Activated naive CD4-positive, alpha-beta T cell (primary cell): ENCODE measurements around the gene RFESD.
A peak's percentile ranks its signal among the peaks of the same experiment; 100 is the strongest.

Source experiments
- DNase-seq, 4 experiments: peaks; one replicate each; lab custom pipeline; 2025; lab: John Stamatoyannopoulos, UW

RFESD gene

DNA sequence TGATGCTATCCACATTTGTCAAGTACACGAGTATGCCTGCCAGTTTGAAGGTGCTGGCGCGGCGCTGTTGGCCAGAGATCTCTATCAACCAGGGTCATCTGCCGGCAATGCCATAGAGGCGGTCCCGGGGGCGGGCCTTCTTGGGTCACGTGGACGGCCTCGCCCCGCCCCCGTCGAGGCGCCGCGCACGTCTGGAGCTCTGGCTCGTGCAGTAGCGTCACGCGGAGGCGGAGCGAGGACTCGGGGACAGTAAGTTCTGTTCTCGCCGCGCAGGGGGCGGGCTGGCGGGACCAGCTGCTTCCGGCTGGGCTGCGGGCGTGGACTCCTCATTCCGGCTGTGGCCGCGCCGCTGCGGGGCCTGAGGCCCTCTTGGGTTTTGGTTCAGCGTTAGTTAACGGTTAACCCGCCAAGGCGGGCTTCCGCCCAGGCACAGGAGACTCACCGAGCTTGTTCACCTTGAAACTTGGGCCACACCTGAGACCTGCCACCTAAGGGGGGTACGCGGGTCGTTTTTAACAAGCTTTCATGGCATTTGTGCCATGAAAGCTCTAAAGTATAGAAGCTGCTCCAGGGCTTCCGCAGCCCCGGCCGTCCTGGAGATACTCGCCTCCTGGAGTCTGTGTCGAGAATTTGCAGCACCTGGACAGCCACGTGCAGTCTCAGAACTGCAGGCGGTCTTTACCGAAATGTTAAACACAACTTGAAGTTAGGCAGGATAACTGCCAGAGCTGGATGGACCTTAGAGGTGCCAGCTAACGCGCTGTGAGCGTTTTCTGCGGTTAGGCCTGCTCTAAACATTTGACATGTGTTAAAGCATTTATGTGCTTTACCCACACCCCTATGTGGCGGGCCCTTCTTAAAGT lies at the start of gene RFESD:
RFESD (plus strand) TSS at position 209 of the 863 bp plus-strand sequence. CDS start 5,495 bp downstream, outside the sequence.
- DNase-seq = peak; percentile 80 to 90 (median 82)

- DNase-seq = no peak
Observed at GRCh38 chr5:95599252-95599651, 47.3 kb upstream of the RFESD start.

DNA sequence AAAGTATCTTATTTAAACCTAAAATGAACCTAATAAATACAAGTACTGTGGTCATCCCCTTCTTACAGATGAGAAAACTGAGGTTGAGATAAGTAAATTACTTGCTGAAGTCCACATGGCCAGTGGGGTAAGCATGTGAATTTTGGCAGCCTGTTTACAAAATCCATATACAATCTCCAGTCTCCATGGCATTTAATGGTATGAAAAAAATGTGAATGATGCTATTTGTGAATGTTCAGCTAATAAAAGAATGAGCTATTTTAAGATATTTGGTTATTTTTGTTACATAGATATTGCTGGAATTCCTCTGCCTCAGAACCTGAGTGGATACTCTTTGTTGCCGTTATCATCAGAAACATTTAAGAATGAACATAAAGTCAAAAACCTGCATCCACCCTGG lies 46.0 kb upstream of the RFESD start:
- no peak for DNase-seq

GRCh38 chr5:95605786-95606185 lies 40.8 kb upstream of the RFESD start:
- DNase-seq = no peak

- no peak for DNase-seq
Observed at GRCh38 chr5:95606419-95606818, 40.2 kb upstream of the RFESD start.

- no peak for DNase-seq
Observed at GRCh38 chr5:95609711-95610110, 36.9 kb upstream of the RFESD start.

- DNase-seq = no peak
Observed at GRCh38 chr5:95610546-95610945, 36.0 kb upstream of the RFESD start.

GRCh38 chr5:95611396-95611795 lies 35.2 kb upstream of the RFESD start:
- DNase-seq = no peak

GRCh38 chr5:95613514-95613913 lies 33.1 kb upstream of the RFESD start:
- no peak for DNase-seq

DNA sequence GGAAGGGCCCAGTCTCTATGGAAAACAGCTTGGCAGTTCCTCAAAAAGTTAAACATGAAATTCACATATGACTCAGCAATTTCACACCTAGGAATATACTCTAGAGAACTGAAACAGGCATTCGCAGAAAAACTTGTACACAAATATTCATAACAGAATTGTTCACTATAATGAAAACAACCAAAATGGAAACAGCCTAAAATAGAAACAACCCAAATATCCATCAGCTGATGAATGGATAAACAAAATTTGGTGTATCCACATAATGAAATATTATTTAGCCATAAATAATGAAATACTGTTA lies 31.5 kb upstream of the RFESD start:
- DNase-seq = no peak

DNA sequence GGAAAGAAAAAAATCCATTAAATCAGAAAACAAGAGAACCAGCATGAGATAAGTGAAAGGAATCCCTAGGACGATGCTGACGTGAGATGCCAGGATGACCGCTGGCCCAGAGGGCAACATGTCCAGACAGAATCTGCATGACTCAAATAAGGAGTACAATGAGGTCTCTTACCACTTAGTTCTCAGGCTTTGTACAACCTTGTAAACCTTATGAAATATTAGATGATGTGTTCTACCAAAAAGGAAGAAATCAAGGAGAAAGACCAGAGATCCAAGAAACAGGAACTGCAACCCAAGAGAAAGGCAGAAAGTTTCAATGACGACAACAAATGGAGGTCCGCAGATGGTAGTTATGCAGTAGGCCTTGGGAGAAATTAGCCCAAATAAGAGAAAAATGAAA lies 29.5 kb upstream of the RFESD start:
- no peak for DNase-seq

DNA sequence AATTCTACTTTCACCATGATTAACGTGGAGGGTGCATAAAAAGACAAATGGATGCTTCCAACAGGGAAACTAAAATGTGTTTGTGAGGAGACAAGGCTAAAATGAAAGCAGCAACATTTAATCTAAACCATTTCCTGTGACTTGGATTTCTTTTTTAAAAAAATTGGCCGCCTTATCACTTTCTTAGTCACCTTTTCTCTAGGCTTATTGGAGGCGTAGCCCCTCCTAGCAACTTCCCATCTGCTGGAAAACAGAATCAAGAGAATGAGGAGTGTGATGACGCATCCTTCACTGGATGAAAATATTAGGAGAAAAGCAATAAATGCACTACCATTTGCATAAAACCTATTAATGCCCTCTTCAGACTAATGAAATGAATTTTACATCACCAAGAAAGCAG lies 27.5 kb upstream of the RFESD start:
- no peak for DNase-seq

DNA sequence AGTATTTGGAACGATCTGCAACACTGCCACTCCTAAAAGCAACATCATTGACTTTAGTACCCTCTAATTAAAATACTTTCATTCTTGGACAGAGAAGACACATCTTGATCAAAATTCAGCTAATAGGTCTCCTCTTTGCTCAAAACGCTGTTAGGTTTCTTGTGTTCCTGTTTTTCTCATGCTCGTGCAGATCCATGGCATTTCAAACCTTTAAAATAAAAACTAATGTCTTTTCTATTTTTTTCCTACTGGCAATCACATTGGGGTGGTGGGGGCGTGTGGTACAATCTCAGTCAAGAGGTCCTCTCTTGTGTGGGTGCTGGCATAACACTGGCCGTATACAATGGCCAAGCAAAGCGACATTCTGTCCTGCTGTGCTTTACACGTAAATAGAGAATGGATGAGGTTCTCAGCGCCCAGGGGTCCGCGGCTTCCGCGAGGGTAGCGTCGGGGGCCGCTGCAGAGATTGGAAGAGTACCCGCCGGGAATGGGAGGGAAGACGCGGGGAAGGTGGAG lies 27.0 kb upstream of the RFESD start:
- DNase-seq = no peak

DNA sequence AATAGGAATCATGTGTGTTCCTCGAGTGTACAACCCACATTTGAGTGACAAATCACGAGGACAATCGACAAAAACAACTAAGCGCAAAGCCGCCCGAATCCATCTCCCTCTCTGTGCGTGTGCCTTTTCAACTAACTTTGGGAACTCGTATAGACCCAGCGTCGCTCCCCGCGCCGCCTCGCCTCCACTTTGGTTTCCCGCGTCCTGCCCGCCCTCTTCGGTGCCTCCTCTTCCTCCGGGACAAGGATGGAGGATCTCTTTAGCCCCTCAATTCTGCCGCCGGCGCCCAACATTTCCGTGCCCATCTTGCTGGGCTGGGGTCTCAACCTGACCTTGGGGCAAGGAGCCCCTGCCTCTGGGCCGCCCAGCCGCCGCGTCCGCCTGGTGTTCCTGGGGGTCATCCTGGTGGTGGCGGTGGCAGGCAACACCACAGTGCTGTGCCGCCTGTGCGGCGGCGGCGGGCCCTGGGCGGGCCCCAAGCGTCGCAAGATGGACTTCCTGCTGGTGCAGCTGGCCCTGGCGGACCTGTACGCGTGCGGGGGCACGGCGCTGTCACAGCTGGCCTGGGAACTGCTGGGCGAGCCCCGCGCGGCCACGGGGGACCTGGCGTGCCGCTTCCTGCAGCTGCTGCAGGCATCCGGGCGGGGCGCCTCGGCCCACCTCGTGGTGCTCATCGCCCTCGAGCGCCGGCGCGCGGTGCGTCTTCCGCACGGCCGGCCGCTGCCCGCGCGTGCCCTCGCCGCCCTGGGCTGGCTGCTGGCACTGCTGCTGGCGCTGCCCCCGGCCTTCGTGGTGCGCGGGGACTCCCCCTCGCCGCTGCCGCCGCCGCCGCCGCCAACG lies 26.3 kb upstream of the RFESD start, which contains the start of gene GPR150:
GPR150 (plus strand) TSS at position 58 of the 840 bp plus-strand sequence; CDS start at position 247, 189 bp downstream.
- DNase-seq = peak; percentile 14 to 57 (median 35)

DNA sequence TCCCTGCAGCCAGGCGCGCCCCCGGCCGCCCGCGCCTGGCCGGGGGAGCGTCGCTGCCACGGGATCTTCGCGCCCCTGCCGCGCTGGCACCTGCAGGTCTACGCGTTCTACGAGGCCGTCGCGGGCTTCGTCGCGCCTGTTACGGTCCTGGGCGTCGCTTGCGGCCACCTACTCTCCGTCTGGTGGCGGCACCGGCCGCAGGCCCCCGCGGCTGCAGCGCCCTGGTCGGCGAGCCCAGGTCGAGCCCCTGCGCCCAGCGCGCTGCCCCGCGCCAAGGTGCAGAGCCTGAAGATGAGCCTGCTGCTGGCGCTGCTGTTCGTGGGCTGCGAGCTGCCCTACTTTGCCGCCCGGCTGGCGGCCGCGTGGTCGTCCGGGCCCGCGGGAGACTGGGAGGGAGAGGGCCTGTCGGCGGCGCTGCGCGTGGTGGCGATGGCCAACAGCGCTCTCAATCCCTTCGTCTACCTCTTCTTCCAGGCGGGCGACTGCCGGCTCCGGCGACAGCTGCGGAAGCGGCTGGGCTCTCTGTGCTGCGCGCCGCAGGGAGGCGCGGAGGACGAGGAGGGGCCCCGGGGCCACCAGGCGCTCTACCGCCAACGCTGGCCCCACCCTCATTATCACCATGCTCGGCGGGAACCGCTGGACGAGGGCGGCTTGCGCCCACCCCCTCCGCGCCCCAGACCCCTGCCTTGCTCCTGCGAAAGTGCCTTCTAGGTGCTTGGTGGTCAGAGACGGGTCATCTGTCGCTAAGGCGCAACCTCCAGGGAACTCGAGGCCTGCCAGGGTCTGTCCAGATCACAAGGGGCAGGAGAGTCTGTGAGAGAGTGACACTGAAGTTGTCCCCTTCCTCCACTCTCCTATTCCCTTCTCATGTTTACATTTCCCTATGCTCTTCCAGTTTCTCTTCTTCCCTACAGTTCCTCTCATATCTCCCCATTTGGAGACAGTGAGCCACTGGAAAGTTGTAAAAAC lies 25.4 kb upstream of the RFESD start:
- peak; percentile 12 to 43 (median 14) for DNase-seq

- DNase-seq = peak in 2 of 4 experiments; percentile 3 to 5
Observed at GRCh38 chr5:95621839-95622629, 24.5 kb upstream of the RFESD start.

DNA sequence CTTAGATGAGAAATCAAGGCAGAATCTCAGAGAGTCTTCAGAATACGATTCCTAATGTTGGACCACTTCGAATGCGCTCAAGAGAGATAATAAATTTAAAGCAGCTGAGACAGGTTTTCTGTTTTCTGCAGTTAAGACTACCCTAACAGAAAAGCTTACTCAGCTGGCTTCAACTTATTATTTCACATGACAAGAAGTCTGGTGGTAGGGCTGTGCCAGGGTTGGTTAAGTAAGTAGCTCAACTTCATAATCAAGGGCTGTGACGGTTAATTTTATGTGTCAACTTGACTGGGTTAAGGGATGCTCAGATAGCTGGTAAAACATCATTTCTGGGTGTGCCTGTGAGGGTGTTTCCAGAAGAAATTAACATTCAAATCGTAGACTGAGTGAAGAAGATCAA lies 22.9 kb upstream of the RFESD start:
- DNase-seq = no peak

- DNase-seq = no peak
Observed at GRCh38 chr5:95624368-95624767, 22.2 kb upstream of the RFESD start.

- DNase-seq = no peak
Observed at GRCh38 chr5:95626701-95627100, 19.9 kb upstream of the RFESD start.

DNA sequence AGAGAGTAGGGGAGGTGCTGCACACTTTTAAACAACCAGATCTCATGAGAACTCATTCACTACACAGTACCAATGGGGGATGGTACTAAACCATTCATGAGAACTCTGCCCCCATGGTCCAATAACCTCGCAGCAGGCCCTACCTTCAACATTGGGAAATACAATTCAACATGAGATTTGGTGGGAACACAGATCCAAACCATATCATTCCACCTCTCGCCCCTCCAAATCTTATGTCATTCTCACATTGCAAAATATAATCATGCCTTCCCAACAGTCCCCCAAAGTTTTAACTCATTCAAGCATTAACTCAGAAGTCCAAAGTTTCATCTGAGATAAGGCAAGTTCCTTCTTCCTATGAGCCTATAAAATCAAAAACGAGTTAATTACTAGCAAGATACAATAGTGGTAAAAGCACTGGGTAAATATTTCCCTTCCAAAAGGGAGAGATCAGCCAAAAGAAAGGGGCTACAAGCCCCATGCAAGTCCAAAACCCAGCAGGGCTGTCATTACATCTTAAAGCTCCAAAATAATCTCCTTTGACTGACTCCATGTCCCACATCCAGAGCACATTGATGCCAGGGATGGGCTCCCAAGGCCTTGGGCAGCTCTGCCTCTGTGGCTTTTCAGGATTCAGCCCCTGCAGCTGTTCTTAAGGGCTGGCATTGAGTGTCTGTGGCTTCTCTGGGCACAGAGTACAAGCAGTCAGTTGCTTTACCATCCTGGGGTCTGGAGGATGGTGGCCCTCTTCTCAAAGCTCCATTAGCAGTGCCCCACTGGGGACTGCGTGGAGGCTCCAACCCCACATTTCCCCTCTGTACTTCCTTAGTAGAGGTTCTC lies 18.4 kb upstream of the RFESD start:
- DNase-seq = no peak
